ENCODE results near the gene GRAMD1C. TPM values are rescaled to one million over a fixed set of nuclear protein-coding genes. Genes with fewer than 3 reads are reported as not detected.

Gene GRAMD1C
- total and polyA plus RNA-seq, 2 of the 13 experiments (the other 11 are each of a cell fraction or from before 2014, with no cell fraction given): 0.45 TPM; not detected in 1

GRCh38 chr3:113953677-113954076 lies 115.1 kb downstream of the GRAMD1C start:
- ChIA-PET POLR2A (no interaction called here), CTCF (ENCODE audit: low intra/inter-chr PET ratio, low total read pairs) (no interaction called here)
- Histone ChIP-seq H3K79me2 (ENCODE audit: insufficient read depth, low read length) (no peaks in the 10 kb centered on the region), H3K4me2 (ENCODE audit: low read depth, low read length) (no peak overlapping the region), H3K4me1 (ENCODE audit: insufficient read depth, low read length) (no peaks in the 10 kb centered on the region), H3K27me3 (ENCODE audit: control insufficient read depth in 1 of 2, insufficient read depth in 2 of 2, low read length in 2 of 2) (no peaks in the 10 kb centered on the region), H3K36me3 (replicated peaks in 1 of 2; ENCODE audit: control insufficient read depth in 1 of 2, insufficient read depth in 2 of 2, low read length in 2 of 2) (no peaks in the 10 kb centered on the region), H4K20me1 (ENCODE audit: insufficient read depth, low read length) (no peaks in the 10 kb centered on the region), H3K4me3 (replicated peaks in 1 of 3; ENCODE audit: insufficient read depth in 1 of 3, low read depth in 2 of 3, low read length in 3 of 3) (no peak overlapping the region), H3K9ac (ENCODE audit: insufficient read depth, low read depth, low read length) (no peak overlapping the region), H3K9me3 (ENCODE audit: low read length) (no peaks in the 10 kb centered on the region), H3K27ac (ENCODE audit: extremely low read length, insufficient read depth, low read length) (no peak overlapping the region), H2AFZ (ENCODE audit: low read length) (no peak overlapping the region)
- WGBS (ENCODE audit: low lambda C conversion rate): 94% methylated on average over 7 of the region's 7 CpGs
- no TSS peak for BruUV-seq (replicated peaks)
- no peak for ATAC-seq
- FAIRE-seq: no peak
- in situ Hi-C loops (cut with HindIII; ENCODE audit: extremely low pct_ligation_motif_present, low pct_unique_long_range_greater_than_20kb): no loop called here
- intact Hi-C loops (cut with micrococcal nuclease; ENCODE audit: unreplicated experiment): no loop called here
- DNase-seq (ENCODE audit: low spot score): no peak
- TF ChIP-seq ZNF879 (CRISPR knock-in tag; IDR thresholded peaks at IDR 0.05) (no peak), PRDM15 (CRISPR knock-in tag; IDR thresholded peaks at IDR 0.05) (no peak), ZFY (CRISPR knock-in tag; IDR thresholded peaks at IDR 0.05) (no peak), THRA (CRISPR knock-in tag; IDR thresholded peaks at IDR 0.05; ENCODE audit: borderline replicate concordance) (no peak), ZNF496 (CRISPR knock-in tag; IDR thresholded peaks at IDR 0.05; ENCODE audit: insufficient replicate concordance) (no peak), SRSF9 (IDR thresholded peaks at IDR 0.05; ENCODE audit: borderline replicate concordance, insufficient read depth, low read depth, low read length, poor library complexity, severe bottlenecking) (no peak), ATF1 (CRISPR knock-in tag; IDR thresholded peaks at IDR 0.05) (no peak), ZNF354B (CRISPR knock-in tag; IDR thresholded peaks at IDR 0.05) (no peak), PAX8 (CRISPR knock-in tag; IDR thresholded peaks at IDR 0.05; ENCODE audit: borderline replicate concordance) (no peak), ZFAT (CRISPR knock-in tag; conservative IDR thresholded peaks at IDR 0.05) (no peak), FUBP1 (CRISPR knock-in tag; IDR thresholded peaks at IDR 0.05; ENCODE audit: borderline replicate concordance) (no peak), ZNF768 (CRISPR knock-in tag; IDR thresholded peaks at IDR 0.05) (no peak), BATF2 (CRISPR knock-in tag; IDR thresholded peaks at IDR 0.05) (no peak), TBX2 (CRISPR knock-in tag; IDR thresholded peaks at IDR 0.05; ENCODE audit: borderline replicate concordance) (no peak), NR2F1 (CRISPR knock-in tag; IDR thresholded peaks at IDR 0.05) (no peak), IKZF5 (CRISPR knock-in tag; IDR thresholded peaks at IDR 0.05) (no peak), U2AF1 (optimal IDR thresholded peaks at IDR 0.05; ENCODE audit: low read depth, low read length) (no peak)

Measured in HepG2 (cell line).